Measurements from ENCODE around the gene XYLB. TPM values are rescaled to one million over a fixed set of nuclear protein-coding genes. Genes with fewer than 3 reads are reported as not detected.
A peak's percentile ranks its signal among the peaks of the same experiment; 100 is the strongest.

Gene XYLB
- total RNA-seq, 1 experiment from 2014 or later: 1.5 TPM

DNA sequence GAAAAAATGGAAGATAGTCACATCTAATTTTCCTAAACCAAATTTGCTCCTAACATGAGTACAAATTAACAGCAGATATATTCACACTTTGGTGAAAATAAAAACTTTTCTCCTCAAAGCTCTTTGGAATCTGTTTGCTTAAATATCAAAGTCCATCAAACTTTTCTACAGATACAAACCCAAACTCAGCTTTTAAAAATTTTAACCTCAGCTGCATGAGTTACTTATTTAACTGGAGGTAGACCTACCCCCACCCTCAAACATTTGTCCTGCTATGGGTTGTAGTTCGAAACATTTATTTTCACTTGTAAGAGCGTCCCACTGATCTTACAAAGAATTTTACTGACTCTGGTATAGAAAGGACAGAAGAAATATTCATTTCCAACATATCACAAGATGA is 8.9 kb upstream of the XYLB start:
- Histone ChIP-seq H3K36me3 (replicated peaks; ENCODE audit: control insufficient read depth, insufficient read depth, low read length) (no peaks in the 10 kb centered on the region), H3K4me3 (ENCODE audit: insufficient read depth, low read depth, low read length) (no peak overlapping the region), H3K27me3 (ENCODE audit: control insufficient read depth, insufficient read depth, low read length) (no peaks in the 10 kb centered on the region)
- DNase-seq: no peak

- H3K27me3 ChIP-seq (ENCODE audit: control insufficient read depth, insufficient read depth, low read length): peaks cover 5% of the 10 kb centered on the region; the same call in 1 of the 2 replicates
- no peak overlapping the region for H3K4me3 ChIP-seq (ENCODE audit: insufficient read depth, low read depth, low read length)
- no peak for DNase-seq
- H3K36me3 ChIP-seq (replicated peaks; ENCODE audit: control insufficient read depth, insufficient read depth, low read length): no peaks in the 10 kb centered on the region
Measured at GRCh38 chr3:38343797-38344594, 2.6 kb upstream of the XYLB start.

- H3K4me3 ChIP-seq (ENCODE audit: insufficient read depth, low read depth, low read length): peak overlapping the region; percentile 75
- H3K27me3 ChIP-seq (ENCODE audit: control insufficient read depth, insufficient read depth, low read length): peaks cover 5% of the 10 kb centered on the region; the same call in 1 of the 2 replicates
- DNase-seq: peak; percentile 40
Measured at GRCh38 chr3:38345879-38346586, 552 bp upstream of the XYLB start.

GRCh38 chr3:38347421-38348200 is 1.0 kb downstream of the XYLB start:
- H3K4me3 ChIP-seq (ENCODE audit: insufficient read depth, low read depth, low read length): peak overlapping the region; percentile 75
- DNase-seq: no peak
- H3K27me3 ChIP-seq (ENCODE audit: control insufficient read depth, insufficient read depth, low read length): peaks cover 5% of the 10 kb centered on the region; the same call in 1 of the 2 replicates
- no peaks in the 10 kb centered on the region for H3K36me3 ChIP-seq (replicated peaks; ENCODE audit: control insufficient read depth, insufficient read depth, low read length)

More at GRCh38 chr3:38345879-38346586, 552 bp upstream of the XYLB start:
- no peaks in the 10 kb centered on the region for H3K36me3 ChIP-seq (replicated peaks; ENCODE audit: control insufficient read depth, insufficient read depth, low read length)

DNA sequence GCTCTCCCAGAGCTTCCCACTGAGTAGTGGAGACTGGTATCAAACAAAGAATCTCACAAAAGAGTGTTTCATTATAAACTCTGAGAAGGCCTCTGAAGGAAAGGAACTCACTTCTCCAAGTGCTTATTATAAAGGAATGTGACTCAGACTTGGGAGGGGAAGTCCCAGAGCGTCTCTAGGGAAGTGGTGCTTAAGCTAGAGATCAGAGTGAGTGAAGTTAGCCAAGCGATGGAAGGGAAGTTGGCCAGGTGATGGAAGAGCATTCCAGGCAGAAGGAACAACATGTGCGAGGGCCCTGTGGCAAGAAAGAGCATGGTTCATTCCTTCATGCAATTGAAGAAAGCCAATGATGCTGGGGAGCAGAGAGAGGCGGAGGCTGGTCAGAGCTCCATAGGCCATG is 2.3 kb downstream of the XYLB start:
- H3K4me3 ChIP-seq (ENCODE audit: insufficient read depth, low read depth, low read length): no peak overlapping the region
- peaks cover 5% of the 10 kb centered on the region; the same call in 1 of the 2 replicates for H3K27me3 ChIP-seq (ENCODE audit: control insufficient read depth, insufficient read depth, low read length)
- H3K36me3 ChIP-seq (replicated peaks; ENCODE audit: control insufficient read depth, insufficient read depth, low read length): no peaks in the 10 kb centered on the region
- DNase-seq: no peak

- no peaks in the 10 kb centered on the region for H3K36me3 ChIP-seq (replicated peaks; ENCODE audit: control insufficient read depth, insufficient read depth, low read length)
- no peak overlapping the region for H3K4me3 ChIP-seq (ENCODE audit: insufficient read depth, low read depth, low read length)
- H3K27me3 ChIP-seq (ENCODE audit: control insufficient read depth, insufficient read depth, low read length): peaks cover 5% of the 10 kb centered on the region; the same call in 1 of the 2 replicates
- no peak for DNase-seq
Measured at GRCh38 chr3:38349684-38350359, 3.2 kb downstream of the XYLB start.

DNA sequence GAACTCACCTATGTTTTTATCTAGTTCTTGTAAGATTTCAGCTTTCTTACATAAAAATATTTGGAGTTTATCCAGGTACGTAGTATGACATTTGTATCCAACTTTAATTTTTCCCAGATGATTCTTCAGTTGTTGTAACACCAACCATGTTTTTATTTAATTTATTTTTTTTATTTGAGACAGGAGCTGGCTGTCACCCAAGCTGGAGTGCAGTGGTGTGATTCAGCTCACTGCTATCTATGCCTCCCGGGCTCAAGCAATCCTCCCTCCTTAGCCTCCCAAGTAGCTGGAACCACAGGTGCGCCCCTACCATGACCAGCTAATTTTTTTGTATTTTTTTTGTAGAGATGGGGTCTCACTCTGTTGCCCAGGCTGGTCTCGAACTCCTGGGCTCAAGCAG is 6.6 kb downstream of the XYLB start:
- Histone ChIP-seq H3K4me3 (ENCODE audit: insufficient read depth, low read depth, low read length) (no peak overlapping the region), H3K27me3 (ENCODE audit: control insufficient read depth, insufficient read depth, low read length) (no peaks in the 10 kb centered on the region), H3K36me3 (replicated peaks; ENCODE audit: control insufficient read depth, insufficient read depth, low read length) (no peaks in the 10 kb centered on the region)
- no peak for DNase-seq

DNA sequence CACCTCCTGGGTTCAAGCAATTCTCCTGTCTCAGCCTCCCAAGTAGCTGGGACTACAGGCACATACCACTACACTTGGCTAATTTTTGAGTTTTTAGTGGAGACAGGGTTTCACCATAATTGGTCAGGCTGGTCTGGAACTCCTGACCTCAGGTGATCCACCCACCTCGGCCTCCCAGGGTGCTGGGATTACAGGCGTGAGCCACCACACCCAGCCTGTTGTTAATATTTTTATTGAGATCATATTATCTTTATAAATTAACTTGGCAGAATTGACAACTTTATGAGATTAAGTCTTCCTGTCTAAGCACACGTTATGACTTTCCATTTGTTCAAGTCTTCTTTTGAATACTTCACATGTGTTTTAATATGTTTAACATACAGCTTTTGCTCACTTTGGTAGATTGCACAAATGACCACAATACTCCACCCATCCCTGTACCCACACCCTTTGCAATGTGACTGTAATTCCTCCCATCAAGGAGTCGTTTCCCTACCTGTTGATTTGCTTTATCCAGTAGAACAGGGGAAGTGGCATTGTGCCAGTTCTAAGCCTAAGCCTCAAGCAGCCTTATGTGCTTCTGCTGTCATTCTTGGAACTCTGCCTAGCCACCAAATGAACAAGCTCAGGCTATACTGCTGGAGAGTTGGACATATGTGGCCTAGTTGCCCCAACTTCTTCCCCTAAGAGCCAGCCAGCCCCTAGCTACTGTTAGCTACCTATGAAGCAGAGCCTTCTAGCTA is 8.2 kb downstream of the XYLB start:
- H3K36me3 ChIP-seq (replicated peaks; ENCODE audit: control insufficient read depth, insufficient read depth, low read length): no peaks in the 10 kb centered on the region
- no peaks in the 10 kb centered on the region for H3K27me3 ChIP-seq (ENCODE audit: control insufficient read depth, insufficient read depth, low read length)
- no peak overlapping the region for H3K4me3 ChIP-seq (ENCODE audit: insufficient read depth, low read depth, low read length)
- no peak for DNase-seq

DNA sequence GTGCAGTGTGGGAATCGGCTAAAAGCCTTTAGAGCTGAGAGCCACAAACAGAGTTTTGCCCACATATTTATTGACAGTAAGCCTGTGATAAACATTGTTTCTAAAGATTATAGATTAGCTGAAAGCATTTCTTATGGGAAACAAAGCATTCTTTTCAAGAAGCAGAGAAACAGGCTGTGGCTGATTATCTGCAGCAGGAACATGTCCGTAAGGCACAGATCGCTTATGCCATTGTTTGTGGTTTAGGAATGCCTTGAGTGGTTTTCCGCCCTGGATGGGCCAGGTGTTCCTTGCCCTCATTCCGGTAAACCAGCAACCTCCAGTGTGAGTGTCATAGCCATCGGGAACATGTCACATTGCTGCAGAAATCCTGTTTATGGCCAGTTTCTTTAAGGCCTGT is 12.5 kb downstream of the XYLB start:
- Histone ChIP-seq H3K36me3 (replicated peaks; ENCODE audit: control insufficient read depth, insufficient read depth, low read length) (no peaks in the 10 kb centered on the region), H3K4me3 (ENCODE audit: insufficient read depth, low read depth, low read length) (no peak overlapping the region), H3K27me3 (ENCODE audit: control insufficient read depth, insufficient read depth, low read length) (no peaks in the 10 kb centered on the region)
- no peak for DNase-seq

GRCh38 chr3:38360345-38360744 is 13.8 kb downstream of the XYLB start:
- Histone ChIP-seq H3K4me3 (ENCODE audit: insufficient read depth, low read depth, low read length) (no peak overlapping the region), H3K36me3 (replicated peaks; ENCODE audit: control insufficient read depth, insufficient read depth, low read length) (no peaks in the 10 kb centered on the region), H3K27me3 (ENCODE audit: control insufficient read depth, insufficient read depth, low read length) (no peaks in the 10 kb centered on the region)
- no peak for DNase-seq

- Histone ChIP-seq H3K27me3 (ENCODE audit: control insufficient read depth, insufficient read depth, low read length) (no peaks in the 10 kb centered on the region), H3K36me3 (replicated peaks; ENCODE audit: control insufficient read depth, insufficient read depth, low read length) (no peaks in the 10 kb centered on the region), H3K4me3 (ENCODE audit: insufficient read depth, low read depth, low read length) (no peak overlapping the region)
- no peak for DNase-seq
Measured at GRCh38 chr3:38361496-38361895, 14.9 kb downstream of the XYLB start.

DNA sequence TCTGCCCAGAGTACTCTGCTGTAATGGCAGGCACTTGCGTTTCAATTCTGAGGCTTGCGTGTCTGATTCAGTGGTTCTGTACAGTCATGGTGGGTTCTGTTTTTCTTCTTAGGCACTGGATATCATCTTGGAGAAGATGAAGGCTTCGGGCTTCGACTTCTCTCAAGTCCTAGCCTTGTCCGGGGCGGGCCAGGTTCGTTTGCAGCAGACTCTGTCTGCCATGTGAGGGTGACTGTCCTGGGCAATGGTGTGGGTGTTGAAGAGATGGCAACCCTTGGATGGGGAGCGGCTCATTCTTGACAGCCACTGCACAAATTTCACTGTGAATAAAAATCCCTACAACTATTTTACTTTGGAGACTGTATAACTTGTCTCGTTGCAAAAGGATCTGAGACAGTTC is 16.2 kb downstream of the XYLB start:
- no peaks in the 10 kb centered on the region; the same call in 1 of the 2 replicates for H3K36me3 ChIP-seq (replicated peaks; ENCODE audit: control insufficient read depth, insufficient read depth, low read length)
- no peak for DNase-seq
- no peaks in the 10 kb centered on the region for H3K27me3 ChIP-seq (ENCODE audit: control insufficient read depth, insufficient read depth, low read length)
- H3K4me3 ChIP-seq (ENCODE audit: insufficient read depth, low read depth, low read length): no peak overlapping the region

DNA sequence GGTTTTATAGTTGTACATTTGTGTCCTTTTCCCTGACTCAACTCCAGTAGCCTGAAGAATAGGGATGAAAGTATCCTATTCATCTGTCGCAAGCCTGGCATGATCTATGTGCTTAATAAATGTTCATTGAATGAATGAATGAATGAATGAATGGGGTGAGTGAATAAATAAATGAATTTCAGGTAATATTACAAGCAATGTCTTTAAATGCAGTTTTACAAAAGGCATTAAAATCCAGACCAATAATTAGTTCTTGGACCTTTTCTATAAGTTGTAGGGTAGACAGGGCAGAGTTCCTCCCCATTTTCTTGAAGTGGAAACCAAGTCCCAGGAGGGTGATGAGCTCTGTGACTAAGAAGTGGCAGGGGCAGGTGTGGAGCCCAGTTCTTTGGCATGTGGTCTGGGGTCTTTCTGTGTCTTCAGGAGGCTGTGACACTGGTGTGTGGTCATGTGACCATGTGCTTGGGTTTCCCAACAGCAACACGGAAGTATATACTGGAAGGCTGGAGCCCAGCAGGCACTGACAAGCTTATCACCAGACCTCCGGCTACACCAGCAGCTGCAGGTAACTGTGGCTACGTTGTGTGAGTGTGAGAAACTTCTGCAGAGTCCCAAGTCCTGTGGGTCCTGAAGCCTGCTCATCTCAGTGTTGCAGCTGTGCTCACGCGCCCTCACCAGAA is 18.3 kb downstream of the XYLB start:
- DNase-seq: no peak
- H3K36me3 ChIP-seq (replicated peaks; ENCODE audit: control insufficient read depth, insufficient read depth, low read length): no peaks in the 10 kb centered on the region; the same call in 1 of the 2 replicates
- no peaks in the 10 kb centered on the region for H3K27me3 ChIP-seq (ENCODE audit: control insufficient read depth, insufficient read depth, low read length)
- no peak overlapping the region for H3K4me3 ChIP-seq (ENCODE audit: insufficient read depth, low read depth, low read length)
